ENCODE data around the gene USP32. TPM values are rescaled to one million over a fixed set of nuclear protein-coding genes. Genes with fewer than 3 reads are reported as not detected.

Gene USP32
- total and polyA plus RNA-seq, 2 donors (not counting 3 experiments of a cell fraction or from before 2014, with no cell fraction given) = 15.7 to 52.9 TPM

- no peaks in the 10 kb centered on the region for H3K27me3 ChIP-seq (ENCODE audit: control insufficient read depth in 2 of 2, insufficient read depth in 2 of 2, low read length in 2 of 2)
- intact Hi-C loops (cut with micrococcal nuclease) (loop anchor here (10.0 kb wide), 1 partner anchor 251 kb away; the partner anchor contains the start of gene CA4), dilution Hi-C loops (cut with MboI; ENCODE audit: extremely low pct_ligation_motif_present, low sequenced_read_pairs) (no loop called here)
- H3K4me2 ChIP-seq (ENCODE audit: insufficient read depth, low read length) = no peak overlapping the region
- DNase-seq (ENCODE audit: low read depth, low spot score) (no peak), FAIRE-seq (no peak)
- H3K9me1 ChIP-seq (replicated peaks; ENCODE audit: control insufficient read depth, extremely low read depth, insufficient read depth, low read length) = no peaks in the 10 kb centered on the region
- BruUV-seq (replicated peaks) = no TSS peak
- no peak for TF ChIP-seq POLR2A (IDR thresholded peaks at IDR 0.05; ENCODE audit: low read depth, low read length)
- no peak for TF ChIP-seq GATA2 (IDR thresholded peaks at IDR 0.05; ENCODE audit: insufficient read depth, insufficient read length, low read depth, low read length)
- TF ChIP-seq CTCF (IDR thresholded peaks at IDR 0.05; ENCODE audit: extremely low read depth in 1 of 2, insufficient read depth in 1 of 2, low read depth in 1 of 2, low read length in 2 of 2) = no peak
- TF ChIP-seq POLR2AphosphoS5 (IDR thresholded peaks at IDR 0.05; ENCODE audit: insufficient read depth, low read depth, low read length) = no peak
- TF ChIP-seq JUN (IDR thresholded peaks at IDR 0.05; ENCODE audit: borderline replicate concordance, insufficient read depth, insufficient read length, low read depth) = no peak
- TF ChIP-seq MYC (IDR thresholded peaks at IDR 0.05; ENCODE audit: low read depth, low read length) = no peak
- no peak for TF ChIP-seq FOS (IDR thresholded peaks at IDR 0.05; ENCODE audit: borderline replicate concordance, insufficient read depth, low read length)
- TF ChIP-seq EZH2 (IDR thresholded peaks at IDR 0.05; ENCODE audit: borderline replicate concordance, low read depth, low read length, severe bottlenecking) = no peak
- TF ChIP-seq MAX (IDR thresholded peaks at IDR 0.05; ENCODE audit: insufficient read depth, insufficient read length) = no peak
- ChIA-PET POLR2A (no interaction called here), CTCF (interaction anchor here (0.9 to 1.6 kb wide), 2 partner anchors 25 to 164 kb away, joined by 3 to 7 read pairs; no protein-coding TSS in a partner anchor)
- H4K20me1 ChIP-seq (replicated peaks; ENCODE audit: control insufficient read depth, extremely low read depth, insufficient read depth, low read length) = no peaks in the 10 kb centered on the region
- H3K9me3 ChIP-seq (replicated peaks; ENCODE audit: control insufficient read depth, insufficient read depth, low read length) = no peaks in the 10 kb centered on the region
- H3K79me2 ChIP-seq (ENCODE audit: control insufficient read depth, insufficient read depth, low read length) = peaks cover 13% of the 10 kb centered on the region
- no peak overlapping the region for H2AFZ ChIP-seq (ENCODE audit: low read depth, low read length)
- peaks cover 12% of the 10 kb centered on the region for H3K4me1 ChIP-seq (ENCODE audit: control insufficient read depth, extremely low read depth, insufficient read depth, low read length)
- no peak overlapping the region for H3K9ac ChIP-seq (replicated peaks; ENCODE audit: extremely low read depth, insufficient read depth, low read length)
- H3K36me3 ChIP-seq (ENCODE audit: control insufficient read depth in 2 of 2, extremely low read depth in 1 of 2, insufficient read depth in 2 of 2, low read length in 2 of 2) = no peaks in the 10 kb centered on the region
- no peak overlapping the region for H3K4me3 ChIP-seq (replicated peaks in 1 of 3; ENCODE audit: insufficient read depth in 1 of 3, low read depth in 1 of 3, low read length in 3 of 3)
- no peak overlapping the region for H3K27ac ChIP-seq (ENCODE audit: insufficient read depth, low read depth, low read length)
Measured at GRCh38 chr17:60395508-60396065, 3.7 kb upstream of the USP32 start.

Data from endothelial cell of umbilical vein (primary cell).